Stomach (tissue), 9 donors: ENCODE measurements around the gene MYH4. TPM values are rescaled to one million over a fixed set of nuclear protein-coding genes. Genes with fewer than 3 reads are reported as not detected.

Source experiments
- DNase-seq, 2 donors: peaks; one replicate each; pipeline versions ENCODE4 v3.0.0 to v3.0.0-alpha.2; 2013 to 2019
- H3K27ac ChIP-seq, 5 donors: fragments of 200-600 bp in 4 of 5; sonication (generic) in 4 of 5; one replicate each; pipeline ENCODE4 v1.5.1; 2013 to 2019; ENCODE audit warnings: mild to moderate bottlenecking in 1 of 5, moderate library complexity in 1 of 5
- H3K27me3 ChIP-seq, 3 donors: fragments of 200-600 bp; sonication (generic); one replicate each; pipeline ENCODE4 v1.5.1; 2017 to 2019; ENCODE audit warnings: mixed run types in 1 of 3
- H3K36me3 ChIP-seq, 4 donors: fragments of 200-600 bp; sonication (generic); 1 replicate in 3 of 4; 2 replicates in 1 of 4; pipeline ENCODE4 v1.5.1; 2016 to 2019
- H3K4me1 ChIP-seq, 4 donors: fragments of 200-600 bp; sonication (generic); one replicate each; pipeline ENCODE4 v1.5.1; 2016 to 2019
- H3K4me3 ChIP-seq, 4 donors: fragments of 200-600 bp; sonication (generic) in 3 of 4; one replicate each; pipeline ENCODE4 v1.5.1; 2016 to 2019; ENCODE audit warnings: mild to moderate bottlenecking in 1 of 4
- H3K9me3 ChIP-seq, 4 donors: fragments of 200-600 bp; sonication (generic); one replicate each; pipeline ENCODE4 v1.5.1; 2016 to 2019
- CTCF ChIP-seq, 7 experiments: fragments of 450-650 bp in 4 of 7; fragments of 200-600 bp in 3 of 7; sonication (generic) in 3 of 7; IDR thresholded peaks; one replicate each; pipeline ENCODE4 v1.5.1; 2016 to 2019; ENCODE audit warnings: antibody characterized with exemption in 7 of 7, control low read depth in 2 of 7, mild to moderate bottlenecking in 1 of 7
- EP300 ChIP-seq: sonication (generic); formaldehyde crosslinking; IDR thresholded peaks from one replicate; pipeline ENCODE4 v1.6.1; 2017; ENCODE audit warnings: antibody characterized with exemption
- POLR2A ChIP-seq, 4 donors: fragments of 450-650 bp; IDR thresholded peaks; one replicate each; pipeline ENCODE4 v1.6.1; 2016; ENCODE audit warnings: antibody characterized with exemption in 4 of 4, control low read depth in 2 of 4, mild to moderate bottlenecking in 1 of 4, moderate library complexity in 1 of 4
- POLR2AphosphoS5 ChIP-seq, 3 donors: sonication (generic); formaldehyde crosslinking; IDR thresholded peaks; one replicate each; pipeline ENCODE4 v1.6.1; 2016; ENCODE audit warnings: antibody characterized with exemption in 3 of 3
- WGBS, 5 donors: extraction: QIAGEN DNeasy Blood & Tissue Kit in 3 of 5; methylation state at CpG; one replicate each; pipeline versions ENCODE4 v1.1.5 to v1.1.7; 2013 to 2018; 5-methylcytosine and 5-hydroxymethylcytosine counted together
- intact Hi-C: fragments of 100-400 bp; cut with DNase I; formaldehyde crosslinking; loops from one replicate; pipeline ENCODE4 v1.15.1; 2023; ENCODE audit warnings: low total_unique reads
- polyA plus RNA-seq, 3 donors: library from polyadenylated mRNA; stranded (reverse); fragments of 200-250 nt; gene quantifications; one replicate each; pipeline ENCODE4 v1.2.3, GENCODE V29; 2013
- total RNA-seq, 5 donors: library from RNA; depleted of rRNA; stranded (reverse); fragments of >200 nt; gene quantifications; one replicate each; pipeline versions ENCODE4 v1.1.0 to v1.2.3, GENCODE V29; 2014 to 2016
- donor health status: healthy with polysubstance abuse.
- donor health status: Bipolar disorder and iron deficiency.
- donor health status: healthy.

The MYH4 gene
- total and polyA plus RNA-seq, 8 donors = not detected

- WGBS, 5 donors = 43 to 74% (median 62%) methylated on average over 1 of the region's 1 CpG
- TF ChIP-seq POLR2A (IDR thresholded peaks at IDR 0.05) (no peak), EP300 (no peak), CTCF (IDR thresholded peaks at IDR 0.05) (no peak)
- no peaks in the 10 kb centered on the region for H3K4me1 ChIP-seq
- no peak for DNase-seq
- no peak overlapping the region for H3K4me3 ChIP-seq
- intact Hi-C loops = no loop called here
- peaks cover 0 to 5% (median 0%) of the 10 kb centered on the region in 4 donors for H3K9me3 ChIP-seq
- H3K36me3 ChIP-seq = no peaks in the 10 kb centered on the region
- no peaks in the 10 kb centered on the region for H3K27me3 ChIP-seq
- no peak overlapping the region for H3K27ac ChIP-seq
Measured at GRCh38 chr17:10439816-10440215, 29.5 kb downstream of the MYH4 start.

GRCh38 chr17:10435096-10435495, 34.3 kb downstream of the MYH4 start:
- Histone ChIP-seq H3K4me3 (no peak overlapping the region), H3K9me3 (peaks cover 0 to 13% (median 7%) of the 10 kb centered on the region in 4 donors), H3K27me3 (no peaks in the 10 kb centered on the region), H3K27ac (no peak overlapping the region), H3K4me1 (no peaks in the 10 kb centered on the region), H3K36me3 (no peaks in the 10 kb centered on the region)
- WGBS, 5 donors = 65 to 75% (median 74%) methylated on average over 3 of the region's 3 CpGs
- DNase-seq = no peak
- no peak for TF ChIP-seq EP300
- no peak for TF ChIP-seq CTCF (IDR thresholded peaks at IDR 0.05)
- no peak for TF ChIP-seq POLR2AphosphoS5 (IDR thresholded peaks at IDR 0.05)
- TF ChIP-seq POLR2A (IDR thresholded peaks at IDR 0.05) = no peak
- intact Hi-C loops = no loop called here

DNA sequence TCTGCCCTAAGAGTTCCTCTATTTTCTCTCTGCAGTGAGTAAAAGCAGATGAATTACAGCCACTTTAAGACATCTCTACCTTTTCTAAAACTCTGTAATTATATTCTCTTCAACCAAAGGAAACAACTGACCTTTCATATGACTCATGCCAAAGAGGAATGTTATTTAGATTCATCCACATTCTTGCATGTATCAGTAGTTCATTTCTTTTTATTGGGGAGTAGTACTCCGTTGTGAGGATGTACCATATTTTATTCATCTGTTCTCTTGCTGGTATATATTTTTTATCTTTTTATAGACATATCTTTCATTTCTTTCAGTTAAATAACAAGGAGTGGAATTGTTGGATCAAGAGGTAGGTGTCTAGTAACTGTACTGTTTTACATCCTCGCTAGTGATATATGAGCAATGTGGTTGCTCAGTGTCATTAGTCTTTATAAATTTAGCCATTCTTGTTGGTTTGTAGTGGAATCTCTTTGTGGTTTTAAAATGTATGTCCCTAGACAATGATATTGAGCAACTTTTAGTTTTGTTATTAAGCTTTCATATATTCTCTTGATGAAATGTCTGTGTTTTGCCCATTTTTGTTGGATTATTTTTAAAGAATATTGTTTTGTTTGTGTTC, 39.8 kb downstream of the MYH4 start:
- TF ChIP-seq POLR2A (IDR thresholded peaks at IDR 0.05) (no peak), POLR2AphosphoS5 (IDR thresholded peaks at IDR 0.05) (no peak), EP300 (no peak), CTCF (IDR thresholded peaks at IDR 0.05) (no peak)
- WGBS, 5 donors = 61 to 79% (median 77%) methylated on average over 2 of the region's 2 CpGs
- Histone ChIP-seq H3K36me3 (no peaks in the 10 kb centered on the region), H3K9me3 (peaks cover 0 to 13% (median 5%) of the 10 kb centered on the region in 4 donors), H3K27ac (no peak overlapping the region), H3K4me1 (no peaks in the 10 kb centered on the region), H3K4me3 (no peak overlapping the region), H3K27me3 (no peaks in the 10 kb centered on the region)
- no peak for DNase-seq
- intact Hi-C loops = no loop called here

GRCh38 chr17:10428781-10429180, 40.6 kb downstream of the MYH4 start:
- H3K9me3 ChIP-seq = peaks cover 0 to 12% (median 5%) of the 10 kb centered on the region in 4 donors
- WGBS, 5 donors = 73 to 86% (median 84%) methylated on average over 2 of the region's 2 CpGs
- no peak overlapping the region for H3K4me3 ChIP-seq
- no peak for DNase-seq
- intact Hi-C loops = no loop called here
- no peak for TF ChIP-seq CTCF (IDR thresholded peaks at IDR 0.05)
- no peak for TF ChIP-seq POLR2AphosphoS5 (IDR thresholded peaks at IDR 0.05)
- TF ChIP-seq EP300 = no peak
- TF ChIP-seq POLR2A (IDR thresholded peaks at IDR 0.05) = no peak
- H3K36me3 ChIP-seq = no peaks in the 10 kb centered on the region
- no peaks in the 10 kb centered on the region for H3K4me1 ChIP-seq
- H3K27me3 ChIP-seq = no peaks in the 10 kb centered on the region
- H3K27ac ChIP-seq = no peak overlapping the region
